Measurements from ENCODE around the gene ATG10.
"Not testable (repeated sequence)": the region's sequence is repeated elsewhere in the genome, so short reads cannot be mapped to it uniquely, and the experiment has no call there.

Gene ATG10

GRCh38 chr5:82139837-82140236, 168.0 kb downstream of the ATG10 start:
- not testable (repeated sequence) for DNase-seq

GRCh38 chr5:82142217-82142841, 170.5 kb downstream of the ATG10 start:
- DNase-seq, result no peak

- no peak for DNase-seq
Measured at GRCh38 chr5:82142928-82143577, 171.2 kb downstream of the ATG10 start.

- DNase-seq, result no peak
Measured at GRCh38 chr5:82147860-82148573, 176.2 kb downstream of the ATG10 start.

GRCh38 chr5:82149434-82149833, 177.6 kb downstream of the ATG10 start:
- no peak for DNase-seq

GRCh38 chr5:82150559-82150958, 178.7 kb downstream of the ATG10 start:
- no peak for DNase-seq

- DNase-seq, result no peak
Measured at GRCh38 chr5:82151204-82151603, 179.4 kb downstream of the ATG10 start.

GRCh38 chr5:82151662-82152061, 179.8 kb downstream of the ATG10 start:
- DNase-seq, result no peak

- DNase-seq, result no peak
Measured at GRCh38 chr5:82152978-82153481, 181.2 kb downstream of the ATG10 start.

- DNase-seq, result no peak
Measured at GRCh38 chr5:82154776-82155175, 183.0 kb downstream of the ATG10 start.

- DNase-seq, result no peak
Measured at GRCh38 chr5:82155305-82155704, 183.5 kb downstream of the ATG10 start.

- DNase-seq, result no peak
Measured at GRCh38 chr5:82156874-82157273, 185.1 kb downstream of the ATG10 start.

GRCh38 chr5:82158755-82159413, 187.1 kb downstream of the ATG10 start:
- DNase-seq, result no peak

GRCh38 chr5:82160948-82161347, 189.1 kb downstream of the ATG10 start:
- DNase-seq, result no peak

- DNase-seq, result no peak
Measured at GRCh38 chr5:82162573-82162972, 190.8 kb downstream of the ATG10 start.

- DNase-seq, result no peak
Measured at GRCh38 chr5:82163452-82164175, 191.8 kb downstream of the ATG10 start.

GRCh38 chr5:82164176-82164976, 192.6 kb downstream of the ATG10 start:
- DNase-seq, result no peak

- DNase-seq, result no peak
Measured at GRCh38 chr5:82164977-82165713, 193.3 kb downstream of the ATG10 start.

GRCh38 chr5:82165740-82166530, 194.1 kb downstream of the ATG10 start:
- DNase-seq, result no peak

GRCh38 chr5:82167372-82167935, 195.6 kb downstream of the ATG10 start:
- DNase-seq, result no peak
